GM21515 (cell line): ENCODE measurements around the gene PPAT.
A peak's percentile ranks its signal among the peaks of the same experiment; 100 is the strongest.

ENCODE experiments used
- ATAC-seq: cut with Tn5 transposase; IDR thresholded peaks from one replicate; pipeline ENCODE4 v1.9.1; 2021; ENCODE audit not compliant: unreplicated experiment

Gene PPAT

GRCh38 chr4:56434599-56435139 lies 746 bp downstream of the PPAT start:
- ATAC-seq = peak; percentile 16

GRCh38 chr4:56433280-56433679 lies 2.1 kb downstream of the PPAT start:
- ATAC-seq = no peak

GRCh38 chr4:56430203-56430602 lies 5.2 kb downstream of the PPAT start:
- ATAC-seq = no peak

GRCh38 chr4:56427179-56427578 lies 8.2 kb downstream of the PPAT start:
- no peak for ATAC-seq

GRCh38 chr4:56426273-56426672 lies 9.1 kb downstream of the PPAT start:
- peak; percentile 77 for ATAC-seq

- no peak for ATAC-seq
These were observed 9.9 kb downstream of the PPAT start for GRCh38 chr4:56425518-56425917.

- ATAC-seq = no peak
These were observed 10.5 kb downstream of the PPAT start for GRCh38 chr4:56424697-56425514.

- ATAC-seq = no peak
These were observed 11.2 kb downstream of the PPAT start for GRCh38 chr4:56424176-56424575.

- ATAC-seq = no peak
These were observed 18.0 kb downstream of the PPAT start for GRCh38 chr4:56417396-56417795.

GRCh38 chr4:56416349-56416748 lies 19.1 kb downstream of the PPAT start:
- ATAC-seq = no peak

GRCh38 chr4:56414135-56414670 lies 21.2 kb downstream of the PPAT start:
- ATAC-seq = no peak

- ATAC-seq = no peak
These were observed 25.0 kb downstream of the PPAT start for GRCh38 chr4:56410247-56411062.

GRCh38 chr4:56409511-56410090 lies 25.8 kb downstream of the PPAT start:
- ATAC-seq = no peak

GRCh38 chr4:56408978-56409377 lies 26.4 kb downstream of the PPAT start:
- no peak for ATAC-seq

GRCh38 chr4:56406151-56406550 lies 29.3 kb downstream of the PPAT start:
- ATAC-seq = no peak

GRCh38 chr4:56405016-56405415 lies 30.4 kb downstream of the PPAT start:
- ATAC-seq = no peak

- no peak for ATAC-seq
These were observed 34.9 kb downstream of the PPAT start for GRCh38 chr4:56400560-56400959.

GRCh38 chr4:56391270-56391669 lies 44.1 kb downstream of the PPAT start:
- no peak for ATAC-seq

GRCh38 chr4:56389558-56389957 lies 45.9 kb downstream of the PPAT start:
- no peak for ATAC-seq

- ATAC-seq = no peak
These were observed 47.1 kb downstream of the PPAT start for GRCh38 chr4:56388306-56388705.
